MM.1S (cell line): ENCODE results near the gene ZNF618.

ENCODE experiments used
- DNase-seq: peaks from one replicate; pipeline ENCODE4 v3.0.0-alpha.2; 2015
- H2AFZ ChIP-seq: fragments of 300-600 bp; sonication (generic); 2 replicates; pipeline ENCODE4 v1.6.0; 2016; ENCODE audit warnings: antibody characterized with exemption, low read length
- H3F3A ChIP-seq: fragments of 300-600 bp; sonication (generic); 2 replicates; pipeline ENCODE4 v1.6.1; 2016; ENCODE audit warnings: mild to moderate bottlenecking, antibody characterized with exemption, low read length, moderate library complexity, mixed read lengths; ENCODE audit not compliant: insufficient read depth
- H3K27ac ChIP-seq: fragments of 300-600 bp; sonication (generic); 2 replicates; pipeline ENCODE4 v1.5.1; 2016; ENCODE audit warnings: mild to moderate bottlenecking, low read length
- H3K27me3 ChIP-seq: fragments of 300-600 bp; sonication (generic); replicated peaks from 2 replicates; pipeline ENCODE4 v1.6.0; 2016; ENCODE audit warnings: low read length; ENCODE audit not compliant: insufficient read depth
- H3K36me3 ChIP-seq: fragments of 300-600 bp; sonication (generic); replicated peaks from 2 replicates; pipeline ENCODE4 v1.6.1; 2016; ENCODE audit warnings: mild to moderate bottlenecking, low read length, mixed read lengths; ENCODE audit not compliant: insufficient read depth
- H3K4me1 ChIP-seq: fragments of 300-600 bp; sonication (generic); 2 replicates; pipeline ENCODE4 v1.6.1; 2016; ENCODE audit warnings: low read length, mixed read lengths
- H3K4me2 ChIP-seq: fragments of 300-600 bp; sonication (generic); 2 replicates; pipeline ENCODE4 v1.6.0; 2016; ENCODE audit warnings: low read depth, low read length
- H3K4me3 ChIP-seq: fragments of 300-600 bp; sonication (generic); 2 replicates; pipeline ENCODE4 v1.5.1; 2016; ENCODE audit warnings: low read length, mixed read lengths
- H3K79me2 ChIP-seq: fragments of 300-600 bp; sonication (generic); 2 replicates; pipeline ENCODE4 v1.6.1; 2016; ENCODE audit warnings: mixed run types, low read length, mixed read lengths
- H3K9ac ChIP-seq: fragments of 300-600 bp; sonication (generic); 2 replicates; pipeline ENCODE4 v1.6.1; 2016; ENCODE audit warnings: low read length, mixed read lengths
- H3K9me2 ChIP-seq: fragments of 300-600 bp; sonication (generic); replicated peaks from 2 replicates; pipeline ENCODE4 v1.6.1; 2016; ENCODE audit warnings: mild to moderate bottlenecking, low read length, mixed read lengths; ENCODE audit not compliant: insufficient read depth
- H3K9me3 ChIP-seq: fragments of 300-600 bp; sonication (generic); replicated peaks from 2 replicates; pipeline ENCODE4 v1.6.1; 2016; ENCODE audit warnings: mild to moderate bottlenecking, low read length, mixed read lengths; ENCODE audit not compliant: insufficient read depth
- H4K20me1 ChIP-seq: fragments of 300-600 bp; sonication (generic); 2 replicates; pipeline ENCODE4 v1.6.1; 2016; ENCODE audit warnings: mild to moderate bottlenecking, low read length, moderate library complexity, mixed read lengths; ENCODE audit not compliant: insufficient read depth
- EZH2 ChIP-seq: fragments of 300-600 bp; sonication (generic); optimal IDR thresholded peaks from 2 replicates; pipeline ENCODE3; 2017; ENCODE audit warnings: low read depth, mild to moderate bottlenecking, antibody characterized with exemption, low read length, mixed read lengths
- EZH2phosphoT487 ChIP-seq: fragments of 300-600 bp; sonication (generic); IDR thresholded peaks from 2 replicates; pipeline ENCODE4 v1.6.1; 2018; ENCODE audit warnings: antibody characterized with exemption, low read length
- TF ChIP-seq, protein P1 (sequence below): fragments of 300-600 bp; sonication (generic); IDR thresholded peaks from 2 replicates; pipeline ENCODE4 v1.5.1; 2016; ENCODE audit warnings: antibody characterized with exemption, low read length, mixed read lengths

ZNF618 gene

DNA sequence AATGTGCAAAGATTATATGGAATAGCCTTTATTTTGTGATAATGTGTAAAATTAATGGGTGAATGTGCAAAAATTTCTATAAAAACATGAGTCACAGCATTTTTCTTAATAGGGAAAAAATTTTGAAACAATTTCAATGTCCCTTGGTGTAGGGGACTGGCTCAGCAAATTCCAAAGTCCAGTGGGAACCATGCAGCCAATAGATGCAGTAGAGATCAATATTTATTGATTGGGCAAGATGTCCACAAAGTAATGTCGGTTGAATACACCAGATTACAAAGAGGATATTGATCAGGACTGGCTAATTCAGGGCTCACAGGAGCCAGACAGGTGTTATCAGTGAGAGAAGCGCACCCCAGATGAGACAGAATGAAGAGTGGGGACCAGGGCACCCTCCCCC is 139.5 kb downstream of the ZNF618 start:
- Histone ChIP-seq H4K20me1 (no peaks in the 10 kb centered on the region), H3K9ac (no peak overlapping the region), H3K4me1 (no peaks in the 10 kb centered on the region), H3K4me2 (no peak overlapping the region), H3K4me3 (no peak overlapping the region), H3K79me2 (no peaks in the 10 kb centered on the region), H3F3A (no peaks in the 10 kb centered on the region), H3K36me3 (no peaks in the 10 kb centered on the region), H3K27me3 (no peaks in the 10 kb centered on the region), H3K27ac (no peak overlapping the region), H3K9me2 (no peaks in the 10 kb centered on the region), H3K9me3 (no peaks in the 10 kb centered on the region), H2AFZ (no peak overlapping the region)
- DNase-seq, result no peak
- TF ChIP-seq, protein P1, sequence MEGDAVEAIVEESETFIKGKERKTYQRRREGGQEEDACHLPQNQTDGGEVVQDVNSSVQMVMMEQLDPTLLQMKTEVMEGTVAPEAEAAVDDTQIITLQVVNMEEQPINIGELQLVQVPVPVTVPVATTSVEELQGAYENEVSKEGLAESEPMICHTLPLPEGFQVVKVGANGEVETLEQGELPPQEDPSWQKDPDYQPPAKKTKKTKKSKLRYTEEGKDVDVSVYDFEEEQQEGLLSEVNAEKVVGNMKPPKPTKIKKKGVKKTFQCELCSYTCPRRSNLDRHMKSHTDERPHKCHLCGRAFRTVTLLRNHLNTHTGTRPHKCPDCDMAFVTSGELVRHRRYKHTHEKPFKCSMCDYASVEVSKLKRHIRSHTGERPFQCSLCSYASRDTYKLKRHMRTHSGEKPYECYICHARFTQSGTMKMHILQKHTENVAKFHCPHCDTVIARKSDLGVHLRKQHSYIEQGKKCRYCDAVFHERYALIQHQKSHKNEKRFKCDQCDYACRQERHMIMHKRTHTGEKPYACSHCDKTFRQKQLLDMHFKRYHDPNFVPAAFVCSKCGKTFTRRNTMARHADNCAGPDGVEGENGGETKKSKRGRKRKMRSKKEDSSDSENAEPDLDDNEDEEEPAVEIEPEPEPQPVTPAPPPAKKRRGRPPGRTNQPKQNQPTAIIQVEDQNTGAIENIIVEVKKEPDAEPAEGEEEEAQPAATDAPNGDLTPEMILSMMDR, result no peak
- no peak for TF ChIP-seq EZH2phosphoT487
- TF ChIP-seq EZH2, result no peak

DNA sequence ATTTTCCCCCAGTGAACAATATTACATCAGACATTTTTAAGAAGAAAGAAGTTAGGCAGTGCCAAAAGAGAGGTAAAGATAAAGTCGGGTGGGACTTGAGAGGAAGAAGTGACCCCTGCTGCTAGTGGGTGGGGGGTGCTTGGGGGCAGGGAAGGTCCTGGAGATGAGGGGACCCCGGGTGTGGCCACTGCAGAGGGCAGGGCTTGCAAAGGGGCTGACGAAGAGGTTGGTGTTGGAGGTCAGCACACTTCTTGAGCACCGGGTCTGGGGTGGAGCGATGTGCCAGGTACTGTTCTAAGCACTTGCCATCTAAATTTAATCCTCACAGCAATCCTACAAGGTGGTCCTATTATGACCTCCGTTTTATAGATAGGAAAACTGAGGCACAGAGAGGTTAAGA is 140.0 kb downstream of the ZNF618 start:
- Histone ChIP-seq H3K36me3 (no peaks in the 10 kb centered on the region), H3K4me1 (no peaks in the 10 kb centered on the region), H3K27ac (no peak overlapping the region), H3K27me3 (no peaks in the 10 kb centered on the region), H3K9me3 (no peaks in the 10 kb centered on the region), H3K9me2 (no peaks in the 10 kb centered on the region), H3K79me2 (no peaks in the 10 kb centered on the region), H3K4me3 (no peak overlapping the region), H3K9ac (no peak overlapping the region), H3K4me2 (no peak overlapping the region), H2AFZ (no peak overlapping the region), H4K20me1 (no peaks in the 10 kb centered on the region), H3F3A (no peaks in the 10 kb centered on the region)
- TF ChIP-seq EZH2 (no peak), EZH2phosphoT487 (no peak)
- TF ChIP-seq, protein P1, result no peak
- no peak for DNase-seq

DNA sequence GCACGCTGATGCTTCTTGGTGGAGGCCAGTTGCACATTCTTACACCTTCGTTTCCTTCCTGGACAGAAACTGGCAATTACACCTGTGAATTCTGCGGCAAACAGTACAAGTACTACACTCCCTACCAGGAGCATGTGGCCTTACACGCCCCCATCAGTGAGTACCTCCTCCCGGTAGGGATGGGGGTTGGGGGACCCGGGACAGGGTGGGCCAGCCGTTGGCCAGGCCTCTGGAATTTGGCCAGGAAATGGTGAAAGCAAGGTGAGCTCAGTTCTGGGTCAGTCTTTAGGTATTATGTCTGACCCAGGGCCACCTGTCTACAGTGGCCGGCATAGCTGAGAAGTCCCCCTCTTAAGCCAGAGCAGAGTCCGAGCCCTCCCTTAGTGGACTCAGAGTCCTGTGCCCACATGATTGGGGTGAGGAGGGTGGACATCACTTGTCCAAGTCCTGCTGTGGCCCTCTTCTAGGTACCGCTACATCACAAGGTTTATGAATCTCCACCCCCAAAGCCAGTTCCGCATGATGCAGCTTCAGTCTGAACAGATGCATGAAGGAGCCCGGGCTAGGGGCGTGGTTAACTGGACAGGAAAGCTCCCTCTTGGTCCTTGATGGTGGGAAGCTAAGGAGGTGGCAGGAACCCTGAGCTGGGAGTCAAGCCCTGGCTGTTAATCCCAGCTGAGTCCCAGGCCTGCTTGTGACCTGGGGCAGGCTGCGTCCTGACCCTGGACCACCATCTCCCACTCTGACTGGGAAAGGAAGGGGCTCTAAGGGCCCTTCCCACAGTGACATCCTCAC is 140.7 kb downstream of the ZNF618 start:
- no peaks in the 10 kb centered on the region for H3K4me1 ChIP-seq
- H3K9me2 ChIP-seq, result no peaks in the 10 kb centered on the region
- no peak for TF ChIP-seq EZH2phosphoT487
- TF ChIP-seq EZH2, result no peak
- TF ChIP-seq, protein P1, result no peak
- H3K9ac ChIP-seq, result no peak overlapping the region
- H3K4me3 ChIP-seq, result no peak overlapping the region
- no peaks in the 10 kb centered on the region for H4K20me1 ChIP-seq
- DNase-seq, result no peak
- H3K27ac ChIP-seq, result no peak overlapping the region
- no peaks in the 10 kb centered on the region for H3K27me3 ChIP-seq
- no peaks in the 10 kb centered on the region for H3K36me3 ChIP-seq
- H3K79me2 ChIP-seq, result no peaks in the 10 kb centered on the region
- H3F3A ChIP-seq, result no peaks in the 10 kb centered on the region
- no peak overlapping the region for H3K4me2 ChIP-seq
- H2AFZ ChIP-seq, result no peak overlapping the region
- H3K9me3 ChIP-seq, result no peaks in the 10 kb centered on the region
